Measurements from ENCODE around the gene FBLN1. TPM values are rescaled to one million over a fixed set of nuclear protein-coding genes. Genes with fewer than 3 reads are reported as not detected.

Gene FBLN1
- total and polyA plus RNA-seq, 8 donors: 38.8 to 416 (median 114) TPM

GRCh38 chr22:45597460-45598192 lies 94.9 kb downstream of the FBLN1 start:
- Histone ChIP-seq H3K36me3 (peaks cover 0 to 9% (median 3%) of the 10 kb centered on the region in 4 donors), H3K4me3 (no peak overlapping the region), H3K27ac (peak overlapping the region in 2 of 5 donors; percentile 33 to 49), H3K4me1 (peaks cover 4 to 15% (median 9%) of the 10 kb centered on the region in 4 donors), H3K27me3 (no peaks in the 10 kb centered on the region), H3K9me3 (no peaks in the 10 kb centered on the region)
- intact Hi-C loops (cut with DNase I; ENCODE audit: low total_unique reads): no loop called here
- TF ChIP-seq POLR2AphosphoS5 (IDR thresholded peaks at IDR 0.05) (peak in 1 of 3 donors; percentile 35), POLR2A (IDR thresholded peaks at IDR 0.05) (no peak)
- DNase-seq: peak; percentile 48 to 73
- WGBS, 5 donors: 33 to 58% (median 37%) methylated on average over 16 to 20 of the region's 20 CpGs

- no peak for TF ChIP-seq EP300 (IDR thresholded peaks at IDR 0.05)
- no peak for TF ChIP-seq POLR2A (IDR thresholded peaks at IDR 0.05)
- no peak for TF ChIP-seq POLR2AphosphoS5 (IDR thresholded peaks at IDR 0.05)
- 86 to 95% (median 89%) methylated on average over 11 to 15 of the region's 15 CpGs for WGBS, 5 donors
- H3K27me3 ChIP-seq: no peaks in the 10 kb centered on the region
- H3K4me3 ChIP-seq: no peak overlapping the region
- no peak overlapping the region for H3K27ac ChIP-seq
- no peaks in the 10 kb centered on the region for H3K9me3 ChIP-seq
- no peak for DNase-seq
- peaks cover 4 to 15% (median 9%) of the 10 kb centered on the region in 4 donors for H3K4me1 ChIP-seq
- intact Hi-C loops (cut with DNase I; ENCODE audit: low total_unique reads): no loop called here
- peaks cover 0 to 9% (median 0%) of the 10 kb centered on the region in 4 donors for H3K36me3 ChIP-seq
Observed at GRCh38 chr22:45598596-45599217, 96.0 kb downstream of the FBLN1 start.

GRCh38 chr22:45599836-45600577 lies 97.3 kb downstream of the FBLN1 start:
- 84 to 88% (median 86%) methylated on average over 22 of the region's 22 CpGs for WGBS, 5 donors
- Histone ChIP-seq H3K9me3 (no peaks in the 10 kb centered on the region), H3K36me3 (peaks cover 0 to 9% (median 0%) of the 10 kb centered on the region in 4 donors), H3K4me3 (no peak overlapping the region), H3K27me3 (no peaks in the 10 kb centered on the region), H3K27ac (no peak overlapping the region), H3K4me1 (peaks cover 4 to 22% (median 9%) of the 10 kb centered on the region in 4 donors)
- TF ChIP-seq EP300 (IDR thresholded peaks at IDR 0.05) (no peak), POLR2A (IDR thresholded peaks at IDR 0.05) (no peak), CTCF (IDR thresholded peaks at IDR 0.05) (no peak), POLR2AphosphoS5 (IDR thresholded peaks at IDR 0.05) (no peak)
- intact Hi-C loops (cut with DNase I; ENCODE audit: low total_unique reads): no loop called here
- DNase-seq: peak in 1 of 2 donors; percentile 50

GRCh38 chr22:45600790-45601730 lies 98.4 kb downstream of the FBLN1 start:
- Histone ChIP-seq H3K27ac (peak overlapping the region in 2 of 5 donors; percentile 29 to 42), H3K4me3 (no peak overlapping the region), H3K36me3 (peaks cover 0 to 9% (median 0%) of the 10 kb centered on the region in 4 donors), H3K4me1 (peaks cover 4 to 30% (median 9%) of the 10 kb centered on the region in 4 donors), H3K27me3 (no peaks in the 10 kb centered on the region), H3K9me3 (no peaks in the 10 kb centered on the region)
- intact Hi-C loops (cut with DNase I; ENCODE audit: low total_unique reads): no loop called here
- TF ChIP-seq POLR2A (IDR thresholded peaks at IDR 0.05) (no peak), POLR2AphosphoS5 (IDR thresholded peaks at IDR 0.05) (no peak), EP300 (IDR thresholded peaks at IDR 0.05) (no peak), CTCF (IDR thresholded peaks at IDR 0.05) (no peak)
- 75 to 84% (median 77%) methylated on average over 13 to 14 of the region's 14 CpGs for WGBS, 5 donors
- DNase-seq: no peak

All from stomach (tissue), 9 donors.